Esophagus squamous epithelium (tissue), 5 donors: ENCODE measurements around the gene HAPSTR1. TPM values are rescaled to one million over a fixed set of nuclear protein-coding genes. Genes with fewer than 3 reads are reported as not detected.

Source experiments
- DNase-seq: peaks from one replicate; lab custom pipeline; 2025; lab: John Stamatoyannopoulos, UW
- H3K27ac ChIP-seq, 4 donors: fragments of 200-600 bp; sonication (generic); one replicate each; pipeline ENCODE4 v1.5.1; 2016 to 2019; ENCODE audit warnings: mild to moderate bottlenecking in 1 of 4
- H3K27me3 ChIP-seq, 4 donors: fragments of 200-600 bp; sonication (generic); 1 replicate in 3 of 4; 2 replicates in 1 of 4; pipeline versions ENCODE4 v1.5.1 to v1.6.0; 2017 to 2021; ENCODE audit warnings: antibody characterized with exemption in 1 of 4
- H3K36me3 ChIP-seq, 3 donors: fragments of 200-600 bp; sonication (generic); one replicate each; pipeline ENCODE4 v1.5.1; 2016 to 2019
- H3K4me1 ChIP-seq, 3 donors: fragments of 200-600 bp; sonication (generic); one replicate each; pipeline ENCODE4 v1.5.1; 2017 to 2019
- H3K4me3 ChIP-seq, 4 donors: fragments of 200-600 bp; sonication (generic); 1 replicate in 3 of 4; 2 replicates in 1 of 4; pipeline ENCODE4 v1.5.1; 2016 to 2019; ENCODE audit warnings: mild to moderate bottlenecking in 2 of 4, moderate library complexity in 1 of 4
- H3K9me3 ChIP-seq, 3 donors: fragments of 200-600 bp; sonication (generic); one replicate each; pipeline ENCODE4 v1.5.1; 2016 to 2019
- CTCF ChIP-seq, 6 experiments: fragments of 450-650 bp in 4 of 6; fragments of 200-600 bp in 2 of 6; sonication (generic) in 2 of 6; IDR thresholded peaks; one replicate each; pipeline ENCODE4 v1.5.1; 2016 to 2019; ENCODE audit warnings: antibody characterized with exemption in 6 of 6, mild to moderate bottlenecking in 4 of 6, moderate library complexity in 4 of 6
- POLR2A ChIP-seq, 4 donors: fragments of 450-650 bp; IDR thresholded peaks; one replicate each; pipeline ENCODE4 v1.6.1; 2017; ENCODE audit warnings: antibody characterized with exemption in 4 of 4, mild to moderate bottlenecking in 4 of 4, moderate library complexity in 3 of 4
- WGBS, 2 donors: methylation state at CpG; one replicate each; pipeline ENCODE4 v1.1.5; 2018; 5-methylcytosine and 5-hydroxymethylcytosine counted together
- intact Hi-C: fragments of 100-400 bp; cut with DNase I; formaldehyde crosslinking; loops from one replicate; pipeline ENCODE4 v1.15.0; 2022
- total RNA-seq, 4 donors: library from RNA; depleted of rRNA; stranded (reverse); fragments of >200 nt; gene quantifications; one replicate each; pipeline ENCODE4 v1.1.0, GENCODE V29; 2016
- donor health status: DM: yes; HTN: yes; CAD: no.

The HAPSTR1 gene
- total RNA-seq, 4 donors from 2014 or later: 37.8 to 59.8 (median 47.0) TPM

GRCh38 chr16:9128346-9129342, 37.2 kb downstream of the HAPSTR1 start:
- intact Hi-C loops: loop anchor here (10.0 kb wide), 1 partner anchor 124 kb away; no protein-coding TSS in a partner anchor
- Histone ChIP-seq H3K36me3 (peaks cover 0 to 10% (median 0%) of the 10 kb centered on the region in 3 donors), H3K4me1 (peaks cover 25 to 56% (median 33%) of the 10 kb centered on the region in 3 donors), H3K9me3 (no peaks in the 10 kb centered on the region), H3K27me3 (no peaks in the 10 kb centered on the region), H3K4me3 (no peak overlapping the region), H3K27ac (peak overlapping the region in 2 of 4 donors; percentile 40 to 68)
- TF ChIP-seq CTCF (IDR thresholded peaks at IDR 0.05) (no peak), POLR2A (IDR thresholded peaks at IDR 0.05) (no peak)
- DNase-seq: no peak
- WGBS, 2 donors: 53 to 64% methylated on average over 9 to 13 of the region's 14 CpGs

- Histone ChIP-seq H3K4me3 (no peak overlapping the region), H3K27me3 (no peaks in the 10 kb centered on the region), H3K27ac (no peak overlapping the region), H3K9me3 (no peaks in the 10 kb centered on the region), H3K4me1 (peaks cover 0 to 15% (median 6%) of the 10 kb centered on the region in 3 donors), H3K36me3 (no peaks in the 10 kb centered on the region)
- TF ChIP-seq POLR2A (IDR thresholded peaks at IDR 0.05) (no peak), CTCF (IDR thresholded peaks at IDR 0.05) (no peak)
- WGBS, 2 donors: 80 to 95% methylated on average over 2 to 5 of the region's 5 CpGs
- no peak for DNase-seq
- intact Hi-C loops: no loop called here
Measured at GRCh38 chr16:9134306-9134705, 42.9 kb downstream of the HAPSTR1 start.

GRCh38 chr16:9134739-9135138, 43.3 kb downstream of the HAPSTR1 start:
- Histone ChIP-seq H3K9me3 (no peaks in the 10 kb centered on the region), H3K27ac (no peak overlapping the region), H3K27me3 (no peaks in the 10 kb centered on the region), H3K4me3 (no peak overlapping the region), H3K36me3 (no peaks in the 10 kb centered on the region), H3K4me1 (peaks cover 0 to 17% (median 6%) of the 10 kb centered on the region in 3 donors)
- no peak for DNase-seq
- intact Hi-C loops: no loop called here
- WGBS, 2 donors: 21 to 24% methylated on average over 5 of the region's 5 CpGs
- no peak for TF ChIP-seq POLR2A (IDR thresholded peaks at IDR 0.05)
- TF ChIP-seq CTCF (IDR thresholded peaks at IDR 0.05): peak in 5 of 6 experiments; percentile 32 to 60 (median 49)

GRCh38 chr16:9135797-9136196, 44.4 kb downstream of the HAPSTR1 start:
- H3K36me3 ChIP-seq: no peaks in the 10 kb centered on the region
- intact Hi-C loops: no loop called here
- no peaks in the 10 kb centered on the region for H3K27me3 ChIP-seq
- H3K9me3 ChIP-seq: no peaks in the 10 kb centered on the region
- 40 to 46% methylated on average over 6 to 8 of the region's 8 CpGs for WGBS, 2 donors
- no peak for DNase-seq
- peaks cover 0 to 17% (median 6%) of the 10 kb centered on the region in 3 donors for H3K4me1 ChIP-seq
- TF ChIP-seq CTCF (IDR thresholded peaks at IDR 0.05): no peak
- no peak for TF ChIP-seq POLR2A (IDR thresholded peaks at IDR 0.05)
- no peak overlapping the region for H3K27ac ChIP-seq
- no peak overlapping the region for H3K4me3 ChIP-seq

GRCh38 chr16:9136596-9136995, 45.2 kb downstream of the HAPSTR1 start:
- no peaks in the 10 kb centered on the region for H3K36me3 ChIP-seq
- no peak overlapping the region for H3K4me3 ChIP-seq
- H3K27ac ChIP-seq: no peak overlapping the region
- intact Hi-C loops: no loop called here
- no peaks in the 10 kb centered on the region for H3K9me3 ChIP-seq
- H3K4me1 ChIP-seq: peaks cover 0 to 17% (median 6%) of the 10 kb centered on the region in 3 donors
- DNase-seq: no peak
- no peaks in the 10 kb centered on the region for H3K27me3 ChIP-seq
- WGBS, 2 donors: 79 to 89% methylated on average over 6 to 10 of the region's 13 CpGs
- TF ChIP-seq CTCF (IDR thresholded peaks at IDR 0.05) (no peak), POLR2A (IDR thresholded peaks at IDR 0.05) (no peak)
